ENCODE data around the gene IL1F10. TPM values are rescaled to one million over a fixed set of nuclear protein-coding genes. Genes with fewer than 3 reads are reported as not detected.

Gene IL1F10
- total and polyA plus RNA-seq, 2 of the 8 experiments (the other 6 are each of a cell fraction or from before 2014, with no cell fraction given): not detected

DNA sequence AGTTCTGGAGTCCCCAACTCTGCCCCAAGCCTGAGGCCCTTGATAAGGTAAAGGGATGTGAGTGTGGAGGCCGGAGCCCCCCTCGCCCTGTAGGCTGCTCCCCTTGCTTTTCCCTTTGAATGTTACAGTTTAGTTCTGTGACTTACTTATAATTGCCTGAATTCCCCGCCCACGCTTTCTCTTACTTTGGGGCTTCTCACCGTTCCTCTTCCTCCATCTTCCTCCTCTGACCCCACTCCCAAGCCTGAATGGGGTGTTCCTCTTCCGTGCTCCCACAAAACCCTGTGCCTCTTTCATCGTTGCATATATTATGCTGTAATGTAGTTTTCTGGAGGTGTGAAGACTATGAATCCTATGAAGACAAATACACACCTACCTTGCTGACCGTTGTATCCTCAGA is 44.7 kb downstream of the IL1F10 start:
- Histone ChIP-seq H3K36me3 (ENCODE audit: control insufficient read depth in 2 of 4, insufficient read depth in 4 of 4, low read length in 3 of 4) (no peaks in the 10 kb centered on the region), H3K4me1 (replicated peaks in 1 of 4; ENCODE audit: control insufficient read depth in 3 of 4, insufficient read depth in 4 of 4, low read length in 3 of 4) (peaks cover 0 to 4% (median 0%) of the 10 kb centered on the region in 4 experiments; a peak in 1 of 7 replicates), H2AFZ (ENCODE audit: low read length) (no peak overlapping the region), H3K27ac (ENCODE audit: low read depth, low read length) (no peak overlapping the region), H2AK5ac (ENCODE audit: low read depth, low read length) (no peak overlapping the region), H3K23ac (ENCODE audit: insufficient read length) (no peak overlapping the region), H3K14ac (ENCODE audit: insufficient read length) (no peak overlapping the region), H3K56ac (replicated peaks; ENCODE audit: insufficient read length, low read depth, low read length) (no peak overlapping the region), H3K79me2 (ENCODE audit: control insufficient read depth in 1 of 2, insufficient read depth in 2 of 2, low read length in 2 of 2) (no peaks in the 10 kb centered on the region), H4K20me1 (replicated peaks in 1 of 2; ENCODE audit: control insufficient read depth in 1 of 2, insufficient read depth in 2 of 2, low read length in 2 of 2) (no peaks in the 10 kb centered on the region), H2BK120ac (replicated peaks; ENCODE audit: low read depth, low read length) (no peak overlapping the region), H3K23me2 (ENCODE audit: low read depth, low read length) (no peaks in the 10 kb centered on the region), H3K9me3 (ENCODE audit: insufficient read depth in 2 of 2, low read depth in 1 of 2, low read length in 1 of 2) (no peaks in the 10 kb centered on the region), H3K79me1 (ENCODE audit: low read depth, low read length) (no peaks in the 10 kb centered on the region), H3K27me3 (replicated peaks in 1 of 4; ENCODE audit: control insufficient read depth in 3 of 4, extremely low read depth in 1 of 4, insufficient read depth in 3 of 4, low read length in 3 of 4) (no peaks in the 10 kb centered on the region), H2BK5ac (ENCODE audit: low read depth, low read length) (no peak overlapping the region), H4K5ac (ENCODE audit: insufficient read length, low read depth, low read length) (no peak overlapping the region), H3K4ac (replicated peaks; ENCODE audit: insufficient read length, low read depth, low read length) (no peak overlapping the region), H3K4me2 (ENCODE audit: insufficient read depth in 1 of 2, low read depth in 2 of 2, low read length in 2 of 2) (no peak overlapping the region), H3K9ac (replicated peaks in 1 of 4; ENCODE audit: extremely low read depth in 1 of 4, low read depth in 3 of 4, low read length in 3 of 4) (no peak overlapping the region), H2BK20ac (ENCODE audit: low read length) (no peak overlapping the region), H2BK12ac (ENCODE audit: low read depth, low read length) (peak overlapping the region; percentile 55; the same call in 1 of the 2 replicates), H2BK15ac (ENCODE audit: low read length) (no peak overlapping the region), H4K91ac (replicated peaks; ENCODE audit: insufficient read length, low read length) (no peak overlapping the region), H3K18ac (ENCODE audit: extremely low read depth, low read length) (no peak overlapping the region; the same call in 1 of the 2 replicates), H4K8ac (ENCODE audit: extremely low read depth, insufficient read depth, low read length) (no peak overlapping the region; the same call in 1 of the 2 replicates), H3K4me3 (ENCODE audit: extremely low read depth in 1 of 4, insufficient read depth in 2 of 4, low read depth in 3 of 4, low read length in 4 of 4) (no peak overlapping the region)
- CTCF ChIA-PET (ENCODE audit: partially characterized antibody): interaction anchor here (1.0 to 2.1 kb wide), 3 partner anchors 32 to 87 kb away, joined by 4 to 10 read pairs (median 5); no protein-coding TSS in a partner anchor
- WGBS, 2 experiments (ENCODE audit: extremely low coverage in 1 of 2, insufficient coverage in 1 of 2, insufficient read length in 1 of 2, insufficient replicate concordance in 2 of 2, low coverage in 1 of 2, low lambda C conversion rate in 2 of 2, missing lambda C conversion rate in 1 of 2): 80% methylated on average over 8 of the region's 8 CpGs; no CpG with 5 or more reads in 1 of the 2 experiments
- no peak for FAIRE-seq
- DNase-seq (ENCODE audit: low read depth in 1 of 2, low spot score in 2 of 2): no peak
- POLR2A ChIA-PET (ENCODE audit: partially characterized antibody): interaction anchor here (0.9 kb wide), 1 partner anchor 17 kb away, joined by 3 read pairs; no protein-coding TSS in a partner anchor
- no peak for TF ChIP-seq CTBP2 (IDR thresholded peaks at IDR 0.05; ENCODE audit: borderline replicate concordance, insufficient read depth, insufficient read length, low read length)
- no peak for TF ChIP-seq ZNF274 (IDR thresholded peaks at IDR 0.05; ENCODE audit: borderline replicate concordance, extremely low read depth, low read length)
- TF ChIP-seq, protein P1, sequence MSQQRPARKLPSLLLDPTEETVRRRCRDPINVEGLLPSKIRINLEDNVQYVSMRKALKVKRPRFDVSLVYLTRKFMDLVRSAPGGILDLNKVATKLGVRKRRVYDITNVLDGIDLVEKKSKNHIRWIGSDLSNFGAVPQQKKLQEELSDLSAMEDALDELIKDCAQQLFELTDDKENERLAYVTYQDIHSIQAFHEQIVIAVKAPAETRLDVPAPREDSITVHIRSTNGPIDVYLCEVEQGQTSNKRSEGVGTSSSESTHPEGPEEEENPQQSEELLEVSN (IDR thresholded peaks at IDR 0.05): no peak
- TF ChIP-seq POU5F1 (IDR thresholded peaks at IDR 0.05; ENCODE audit: low read depth, low read length): no peak
- TF ChIP-seq RNF2 (IDR thresholded peaks at IDR 0.05; ENCODE audit: borderline replicate concordance, low read depth, low read length, missing control alignments, poor library complexity, severe bottlenecking): no peak
- TF ChIP-seq, protein P2, sequence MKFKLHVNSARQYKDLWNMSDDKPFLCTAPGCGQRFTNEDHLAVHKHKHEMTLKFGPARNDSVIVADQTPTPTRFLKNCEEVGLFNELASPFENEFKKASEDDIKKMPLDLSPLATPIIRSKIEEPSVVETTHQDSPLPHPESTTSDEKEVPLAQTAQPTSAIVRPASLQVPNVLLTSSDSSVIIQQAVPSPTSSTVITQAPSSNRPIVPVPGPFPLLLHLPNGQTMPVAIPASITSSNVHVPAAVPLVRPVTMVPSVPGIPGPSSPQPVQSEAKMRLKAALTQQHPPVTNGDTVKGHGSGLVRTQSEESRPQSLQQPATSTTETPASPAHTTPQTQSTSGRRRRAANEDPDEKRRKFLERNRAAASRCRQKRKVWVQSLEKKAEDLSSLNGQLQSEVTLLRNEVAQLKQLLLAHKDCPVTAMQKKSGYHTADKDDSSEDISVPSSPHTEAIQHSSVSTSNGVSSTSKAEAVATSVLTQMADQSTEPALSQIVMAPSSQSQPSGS (IDR thresholded peaks at IDR 0.05; ENCODE audit: low read length): no peak
- TF ChIP-seq, protein P3, sequence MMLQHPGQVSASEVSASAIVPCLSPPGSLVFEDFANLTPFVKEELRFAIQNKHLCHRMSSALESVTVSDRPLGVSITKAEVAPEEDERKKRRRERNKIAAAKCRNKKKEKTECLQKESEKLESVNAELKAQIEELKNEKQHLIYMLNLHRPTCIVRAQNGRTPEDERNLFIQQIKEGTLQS (IDR thresholded peaks at IDR 0.05; ENCODE audit: insufficient read depth, low read depth, low read length): no peak
